ENCODE data around the gene BHLHE23. TPM values are rescaled to one million over a fixed set of nuclear protein-coding genes. Genes with fewer than 3 reads are reported as not detected.

Gene BHLHE23
- total and polyA plus RNA-seq, 2 donors from 2014 or later, result not detected

GRCh38 chr20:62967149-62967501 lies 39.6 kb downstream of the BHLHE23 start:
- DNase-seq (no peak), FAIRE-seq (no peak)
- Histone ChIP-seq H3K36me3 (ENCODE audit: control insufficient read depth in 2 of 3, insufficient read depth in 3 of 3, low read length in 3 of 3) (no peaks in the 10 kb centered on the region), H3K27me3 (ENCODE audit: control insufficient read depth, insufficient read depth, low read length) (peaks cover under 1% of the 10 kb centered on the region), H3K4me1 (ENCODE audit: control insufficient read depth in 2 of 3, insufficient read depth in 2 of 3, low read depth in 1 of 3, low read length in 3 of 3) (peaks cover 0 to under 1% (median 0%) of the 10 kb centered on the region in 3 donors), H3K9me3 (ENCODE audit: control insufficient read depth in 2 of 3, insufficient read depth in 1 of 3, low read length in 3 of 3) (no peaks in the 10 kb centered on the region), H3K9ac (ENCODE audit: low read length in 3 of 3) (no peak overlapping the region), H3K4me3 (ENCODE audit: low read length in 3 of 3) (no peak overlapping the region), H3K27ac (ENCODE audit: low read depth in 2 of 2, low read length in 2 of 2) (no peak overlapping the region)
- intact Hi-C loops (cut with DNase I), result no loop called here
- TF ChIP-seq CTCF (IDR thresholded peaks at IDR 0.05; ENCODE audit: borderline replicate concordance, extremely low read depth, insufficient read depth), result no peak

GRCh38 chr20:62966212-62967148 lies 40.3 kb downstream of the BHLHE23 start:
- intact Hi-C loops (cut with DNase I), result no loop called here
- Histone ChIP-seq H3K27ac (ENCODE audit: low read depth in 2 of 2, low read length in 2 of 2) (no peak overlapping the region), H3K27me3 (ENCODE audit: control insufficient read depth, insufficient read depth, low read length) (no peaks in the 10 kb centered on the region), H3K4me3 (ENCODE audit: low read length in 3 of 3) (no peak overlapping the region), H3K36me3 (ENCODE audit: control insufficient read depth in 2 of 3, insufficient read depth in 3 of 3, low read length in 3 of 3) (no peaks in the 10 kb centered on the region), H3K4me1 (ENCODE audit: control insufficient read depth in 2 of 3, insufficient read depth in 2 of 3, low read depth in 1 of 3, low read length in 3 of 3) (no peaks in the 10 kb centered on the region), H3K9ac (ENCODE audit: low read length in 3 of 3) (no peak overlapping the region), H3K9me3 (ENCODE audit: control insufficient read depth in 2 of 3, insufficient read depth in 1 of 3, low read length in 3 of 3) (no peaks in the 10 kb centered on the region)
- no peak for TF ChIP-seq CTCF (IDR thresholded peaks at IDR 0.05; ENCODE audit: borderline replicate concordance, extremely low read depth, insufficient read depth)
- FAIRE-seq, result no peak
- DNase-seq, result no peak

GRCh38 chr20:62965363-62965771 lies 41.4 kb downstream of the BHLHE23 start:
- intact Hi-C loops (cut with DNase I), result no loop called here
- Histone ChIP-seq H3K4me3 (ENCODE audit: low read length in 3 of 3) (no peak overlapping the region), H3K36me3 (ENCODE audit: control insufficient read depth in 2 of 3, insufficient read depth in 3 of 3, low read length in 3 of 3) (no peaks in the 10 kb centered on the region)

More at GRCh38 chr20:62965363-62965771, 41.4 kb downstream of the BHLHE23 start:
- H3K4me1 ChIP-seq (ENCODE audit: control insufficient read depth in 2 of 3, insufficient read depth in 2 of 3, low read depth in 1 of 3, low read length in 3 of 3), result no peaks in the 10 kb centered on the region
- TF ChIP-seq CTCF (IDR thresholded peaks at IDR 0.05; ENCODE audit: borderline replicate concordance, extremely low read depth, insufficient read depth), result no peak
- DNase-seq, result no peak
- H3K9ac ChIP-seq (ENCODE audit: low read length in 3 of 3), result no peak overlapping the region
- H3K27me3 ChIP-seq (ENCODE audit: control insufficient read depth, insufficient read depth, low read length), result no peaks in the 10 kb centered on the region
- no peak overlapping the region for H3K27ac ChIP-seq (ENCODE audit: low read depth in 2 of 2, low read length in 2 of 2)
- no peaks in the 10 kb centered on the region for H3K9me3 ChIP-seq (ENCODE audit: control insufficient read depth in 2 of 3, insufficient read depth in 1 of 3, low read length in 3 of 3)
- FAIRE-seq, result no peak

Measured in kidney (tissue), 14 donors.